ENCODE data around the gene E4F1. TPM values are rescaled to one million over a fixed set of nuclear protein-coding genes. Genes with fewer than 3 reads are reported as not detected.
"Not testable (repeated sequence)": the region's sequence is repeated elsewhere in the genome, so short reads cannot be mapped to it uniquely, and the experiment has no call there.

E4F1 gene
- total RNA-seq, 1 donor from 2014 or later, result 30.5 TPM

- intact Hi-C loops (cut with micrococcal nuclease), result no loop called here
These were observed 5.7 kb downstream of the E4F1 start for GRCh38 chr16:2229091-2229490.

GRCh38 chr16:2229632-2230250 lies 6.3 kb downstream of the E4F1 start:
- intact Hi-C loops (cut with micrococcal nuclease), result no loop called here

- intact Hi-C loops (cut with micrococcal nuclease), result no loop called here
These were observed 7.0 kb downstream of the E4F1 start for GRCh38 chr16:2230376-2230775.

GRCh38 chr16:2231016-2231931 lies 7.9 kb downstream of the E4F1 start:
- intact Hi-C loops (cut with micrococcal nuclease), result no loop called here

- intact Hi-C loops (cut with micrococcal nuclease), result no loop called here
These were observed 9.0 kb downstream of the E4F1 start for GRCh38 chr16:2232094-2232990.

GRCh38 chr16:2233046-2233775 lies 9.8 kb downstream of the E4F1 start:
- intact Hi-C loops (cut with micrococcal nuclease), result no loop called here

- intact Hi-C loops (cut with micrococcal nuclease), result no loop called here
These were observed 10.8 kb downstream of the E4F1 start for GRCh38 chr16:2233872-2234812.

- intact Hi-C loops (cut with micrococcal nuclease), result no loop called here
These were observed 11.4 kb downstream of the E4F1 start for GRCh38 chr16:2234813-2235170.

- intact Hi-C loops (cut with micrococcal nuclease), result no loop called here
These were observed 11.9 kb downstream of the E4F1 start for GRCh38 chr16:2235234-2235651.

GRCh38 chr16:2235695-2236336 lies 12.4 kb downstream of the E4F1 start:
- intact Hi-C loops (cut with micrococcal nuclease), result no loop called here

- intact Hi-C loops (cut with micrococcal nuclease), result no loop called here
These were observed 13.1 kb downstream of the E4F1 start, which contains the start of gene DNASE1L2 for GRCh38 chr16:2236337-2237101. Gene DNASE1L2 (plus strand): TSS chr16:2236444. CDS start chr16:2236817, 373 bp downstream.

GRCh38 chr16:2237102-2237482 lies 13.7 kb downstream of the E4F1 start:
- intact Hi-C loops (cut with micrococcal nuclease), result no loop called here

- intact Hi-C loops (cut with micrococcal nuclease), result no loop called here
These were observed 14.2 kb downstream of the E4F1 start for GRCh38 chr16:2237493-2238149.

GRCh38 chr16:2238150-2238837 lies 14.9 kb downstream of the E4F1 start:
- intact Hi-C loops (cut with micrococcal nuclease), result no loop called here

- intact Hi-C loops (cut with micrococcal nuclease), result no loop called here
These were observed 15.7 kb downstream of the E4F1 start for GRCh38 chr16:2238838-2239675.

GRCh38 chr16:2240331-2240730 lies 16.9 kb downstream of the E4F1 start:
- intact Hi-C loops (cut with micrococcal nuclease), result not testable (repeated sequence)

GRCh38 chr16:2242598-2242997 lies 19.2 kb downstream of the E4F1 start:
- intact Hi-C loops (cut with micrococcal nuclease), result no loop called here

Data from T-helper 1 cell treated with Interleukin-12 subunit alpha and Interleukin-12 subunit beta and Interleukin-4 antibody, amounts not matched to agents 30 ng/mL and 1 ng/mL, for 36 hours (primary cell).